Embryonic facial prominence (tissue), 1 donor: ENCODE data around the gene COMMD1.
"Not testable (repeated sequence)": the region's sequence is repeated elsewhere in the genome, so short reads cannot be mapped to it uniquely, and the experiment has no call there.

Source experiments
- DNase-seq: peaks from one replicate; pipeline ENCODE4 v3.0.0-alpha.2; 2016; ENCODE audit errors: extremely low spot score

The COMMD1 gene

GRCh38 chr2:62016957-62017356 lies 111.5 kb downstream of the COMMD1 start:
- DNase-seq = no peak

DNA sequence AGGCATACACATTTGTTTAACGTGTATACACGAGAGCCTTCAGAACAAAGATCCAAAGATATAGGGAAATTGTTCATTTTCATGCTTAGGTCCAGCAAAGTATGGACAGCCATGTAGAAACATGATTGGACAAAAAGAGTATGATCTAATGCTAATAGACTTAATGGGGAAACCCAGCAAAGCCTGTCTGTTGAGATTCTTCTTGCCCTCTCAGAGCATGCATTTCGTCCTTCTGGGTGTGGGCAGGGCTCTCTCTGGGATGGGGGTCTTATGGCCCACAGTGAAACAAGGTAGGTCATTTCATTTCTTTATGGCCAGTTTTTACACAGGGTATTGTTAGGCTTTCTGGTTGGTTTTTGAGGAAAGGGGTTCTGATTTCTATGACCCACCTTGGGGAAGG lies 124.4 kb downstream of the COMMD1 start:
- no peak for DNase-seq

DNA sequence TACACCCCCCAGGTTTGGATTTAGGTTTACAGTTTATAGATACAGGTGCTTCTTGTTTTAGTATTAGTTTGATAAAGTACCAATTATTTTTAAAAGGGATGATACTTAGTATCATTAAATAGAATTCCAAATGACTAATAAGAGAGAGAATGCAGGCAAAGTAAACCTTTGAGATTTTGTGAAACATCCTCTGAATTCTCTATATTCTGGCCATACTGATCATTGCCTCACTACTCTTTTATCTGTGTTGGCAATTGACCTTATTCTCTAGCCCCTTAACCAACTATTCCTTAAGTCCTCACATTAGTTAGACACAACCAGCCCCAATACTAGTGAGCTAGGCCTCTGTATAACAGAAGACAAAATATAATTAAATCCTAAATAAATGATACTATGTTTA lies 125.4 kb downstream of the COMMD1 start:
- no peak for DNase-seq

DNA sequence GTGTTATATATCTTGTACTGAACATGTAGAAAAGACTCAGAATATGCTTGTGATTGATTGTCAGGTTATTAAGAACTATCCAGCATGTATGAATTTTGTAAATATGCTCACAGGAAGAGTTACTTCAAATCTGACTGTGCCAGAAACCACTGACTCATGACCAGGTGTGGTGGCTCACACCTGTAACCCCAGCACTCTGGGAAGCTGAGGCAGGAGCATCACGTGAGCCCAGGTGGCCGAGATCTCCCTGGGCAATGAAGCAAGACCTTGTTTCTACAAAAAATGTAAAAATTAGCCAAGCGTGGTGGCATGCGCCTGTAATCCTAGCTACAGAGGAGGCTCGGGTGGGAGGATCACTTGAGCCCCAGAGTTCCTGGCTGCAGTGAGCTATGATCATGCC lies 126.6 kb downstream of the COMMD1 start:
- no peak for DNase-seq

GRCh38 chr2:62034715-62035114 lies 129.2 kb downstream of the COMMD1 start:
- no peak for DNase-seq

GRCh38 chr2:62036229-62036628 lies 130.8 kb downstream of the COMMD1 start:
- DNase-seq = no peak

DNA sequence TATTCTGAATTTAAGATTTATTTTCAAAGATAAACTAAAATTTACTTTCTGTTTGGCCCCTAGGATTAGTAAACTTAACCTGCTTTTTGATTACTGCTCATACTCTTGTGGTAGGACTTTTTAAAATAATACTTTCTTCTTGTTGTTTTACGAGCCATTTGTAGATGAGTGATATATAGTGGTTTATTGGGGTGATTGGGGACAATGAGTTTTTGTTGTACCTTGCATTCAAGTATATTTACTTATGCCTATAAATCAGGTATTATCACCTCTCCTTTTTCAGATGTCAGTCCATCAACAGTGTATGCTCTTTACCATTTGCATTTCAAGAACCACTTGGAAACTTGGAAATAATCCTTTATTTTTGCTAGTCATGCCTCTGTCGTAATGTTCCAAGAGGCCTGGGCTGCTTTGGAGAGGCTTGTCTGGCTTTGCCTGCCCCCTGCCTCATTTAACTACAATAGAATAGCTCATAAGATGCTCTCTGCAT lies 131.3 kb downstream of the COMMD1 start:
- DNase-seq = no peak

DNA sequence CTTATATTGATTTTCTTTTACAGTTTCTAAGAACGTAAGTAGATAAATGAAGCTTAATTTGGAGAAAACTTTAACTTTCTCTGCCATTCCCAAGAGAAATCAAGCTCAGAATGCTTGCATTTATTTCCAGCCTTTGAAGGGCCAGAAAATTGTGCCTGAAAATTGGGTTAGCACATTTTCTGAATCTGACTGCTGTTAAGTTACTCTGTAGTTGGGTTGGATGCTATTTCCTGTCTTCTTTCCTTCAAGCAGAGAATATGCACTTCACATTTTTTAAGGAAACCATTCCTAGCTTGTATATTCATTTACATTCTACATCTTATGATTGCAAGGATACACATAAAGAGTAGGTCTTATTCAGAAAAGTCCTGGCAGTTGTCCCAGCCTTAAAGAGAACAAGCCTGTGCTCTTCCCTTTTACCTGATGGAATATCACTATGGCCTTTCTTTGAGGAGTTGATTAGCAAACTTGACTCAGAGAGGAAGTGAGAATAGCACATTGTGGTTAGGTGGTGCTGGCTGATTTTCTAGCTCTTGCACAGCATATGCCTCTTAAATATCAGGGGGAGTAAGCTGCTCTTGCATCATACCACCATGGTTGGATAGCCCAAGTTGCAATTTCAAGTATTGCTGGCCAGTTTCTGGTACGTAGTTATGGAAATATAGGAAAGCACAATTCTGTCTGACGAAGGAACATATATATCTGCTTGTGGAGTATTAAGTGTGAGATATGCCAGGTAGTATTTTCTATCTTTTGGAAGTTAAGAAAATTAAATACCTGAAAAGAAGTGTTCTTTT lies 133.7 kb downstream of the COMMD1 start:
- no peak for DNase-seq

GRCh38 chr2:62040926-62041325 lies 135.5 kb downstream of the COMMD1 start:
- no peak for DNase-seq

DNA sequence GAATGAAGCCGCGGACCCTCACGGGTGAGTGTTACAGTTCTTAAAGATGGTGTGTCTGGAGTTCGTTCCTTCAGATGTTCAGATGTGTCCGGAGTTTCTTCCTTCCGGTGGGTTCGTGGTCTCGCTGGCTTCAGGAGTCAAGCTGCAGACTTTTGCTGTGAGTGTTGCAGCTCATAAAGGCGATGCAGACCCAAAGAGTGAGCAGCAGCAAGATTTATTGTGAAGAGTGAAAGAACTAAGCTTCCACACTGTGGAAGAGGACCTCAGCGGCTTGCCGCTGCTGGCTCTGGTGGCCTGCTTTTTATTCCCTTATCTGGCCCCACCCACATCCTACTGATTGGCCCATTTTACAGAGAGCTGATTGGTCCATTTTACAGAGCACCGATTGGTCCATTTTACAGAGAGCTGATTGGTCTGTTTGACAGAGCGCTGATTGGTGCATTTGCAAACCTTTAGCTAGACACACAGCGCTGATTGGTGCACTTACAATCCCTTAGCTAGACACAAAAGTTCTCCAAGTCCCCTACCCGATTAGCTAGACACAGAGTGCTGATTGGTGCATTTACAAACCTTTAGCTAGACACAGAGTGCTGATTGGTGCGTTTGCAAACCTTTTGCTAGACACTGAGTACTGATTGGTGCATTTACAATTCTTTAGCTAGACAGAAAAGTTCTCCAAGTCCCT lies 136.4 kb downstream of the COMMD1 start:
- not testable (repeated sequence) for DNase-seq

GRCh38 chr2:62042400-62042799 lies 136.9 kb downstream of the COMMD1 start:
- DNase-seq = no peak

GRCh38 chr2:62042944-62043343 lies 137.5 kb downstream of the COMMD1 start:
- DNase-seq = no peak

DNA sequence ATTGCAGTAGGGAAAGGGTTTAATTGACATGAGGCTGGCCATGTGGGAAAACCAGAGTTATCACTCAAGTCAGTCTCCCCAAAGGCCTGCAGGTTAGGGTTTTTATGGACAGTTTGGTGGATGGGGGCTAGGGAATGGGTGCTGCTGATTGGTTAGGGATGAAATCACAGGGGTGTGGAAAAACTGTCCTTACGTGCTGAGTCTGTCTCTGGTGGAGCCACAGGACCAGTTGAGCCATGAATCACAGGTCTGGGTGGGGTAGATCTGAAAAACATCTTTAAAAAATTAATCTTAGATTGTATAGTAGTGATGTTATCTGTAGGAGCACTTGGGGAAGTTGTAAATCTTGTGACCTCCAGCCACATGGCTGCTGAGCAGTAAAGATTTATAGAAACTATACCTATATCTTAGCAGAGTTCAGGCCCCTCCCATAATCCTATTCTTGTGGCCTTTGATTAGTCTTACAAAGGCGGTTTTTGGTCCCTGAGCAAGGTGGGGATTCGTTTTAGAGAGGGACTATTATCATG lies 139.6 kb downstream of the COMMD1 start:
- no peak for DNase-seq

- no peak for DNase-seq
These were observed 140.7 kb downstream of the COMMD1 start for GRCh38 chr2:62046141-62046540.

DNA sequence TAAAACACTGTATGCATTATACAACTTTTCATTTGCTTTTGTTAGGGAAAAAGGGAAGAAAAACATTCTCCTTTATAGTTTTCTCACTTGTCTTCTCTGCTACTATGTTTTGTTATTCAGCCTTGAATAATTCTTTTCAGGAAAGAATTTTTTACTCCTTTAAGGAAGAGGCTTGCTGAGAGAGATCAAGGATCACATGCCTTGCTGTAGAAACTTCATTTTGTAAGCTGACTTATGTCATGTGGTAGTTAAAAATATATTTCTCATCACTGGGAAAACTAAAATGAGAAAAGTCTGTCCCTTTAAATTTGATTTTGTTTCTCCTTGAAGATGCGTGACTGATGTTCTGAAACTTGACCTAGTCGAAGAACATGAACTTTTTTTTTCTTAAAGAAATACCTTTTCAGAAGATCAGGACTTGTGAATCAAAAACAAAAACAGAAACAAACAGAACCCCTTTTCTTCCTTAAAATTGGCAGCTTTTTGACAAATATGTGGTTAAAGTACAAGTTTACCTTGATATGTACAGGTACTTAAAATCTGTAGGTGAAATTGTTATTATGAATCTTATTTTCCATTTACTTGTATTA lies 145.1 kb downstream of the COMMD1 start:
- no peak for DNase-seq

- no peak for DNase-seq
These were observed 148.7 kb downstream of the COMMD1 start for GRCh38 chr2:62054029-62054791.

DNA sequence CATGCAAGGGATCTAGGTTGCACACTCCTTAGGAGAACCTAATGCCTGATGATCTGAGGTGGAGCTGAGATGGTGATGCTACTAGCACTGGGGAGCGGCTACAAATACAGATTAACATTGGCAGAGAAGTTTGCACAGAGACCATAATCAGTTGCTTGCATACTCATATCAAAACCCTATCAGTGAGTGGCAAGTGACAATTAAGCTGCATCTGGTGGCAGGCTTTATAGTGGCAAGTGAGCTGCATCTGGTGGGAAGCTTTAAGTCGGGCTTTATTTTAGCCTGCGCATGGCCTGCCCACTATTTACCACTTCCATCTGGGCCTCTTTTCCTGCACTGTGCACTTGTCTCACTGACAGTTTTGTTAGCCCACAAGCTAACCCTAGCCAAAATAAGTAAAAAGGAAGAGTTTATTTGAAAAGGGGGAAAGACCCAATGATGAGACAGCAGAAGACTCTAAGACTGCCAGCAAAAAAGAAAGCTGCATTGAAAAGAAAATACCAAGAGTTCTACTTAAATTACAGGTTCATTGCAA lies 149.5 kb downstream of the COMMD1 start:
- DNase-seq = no peak

DNA sequence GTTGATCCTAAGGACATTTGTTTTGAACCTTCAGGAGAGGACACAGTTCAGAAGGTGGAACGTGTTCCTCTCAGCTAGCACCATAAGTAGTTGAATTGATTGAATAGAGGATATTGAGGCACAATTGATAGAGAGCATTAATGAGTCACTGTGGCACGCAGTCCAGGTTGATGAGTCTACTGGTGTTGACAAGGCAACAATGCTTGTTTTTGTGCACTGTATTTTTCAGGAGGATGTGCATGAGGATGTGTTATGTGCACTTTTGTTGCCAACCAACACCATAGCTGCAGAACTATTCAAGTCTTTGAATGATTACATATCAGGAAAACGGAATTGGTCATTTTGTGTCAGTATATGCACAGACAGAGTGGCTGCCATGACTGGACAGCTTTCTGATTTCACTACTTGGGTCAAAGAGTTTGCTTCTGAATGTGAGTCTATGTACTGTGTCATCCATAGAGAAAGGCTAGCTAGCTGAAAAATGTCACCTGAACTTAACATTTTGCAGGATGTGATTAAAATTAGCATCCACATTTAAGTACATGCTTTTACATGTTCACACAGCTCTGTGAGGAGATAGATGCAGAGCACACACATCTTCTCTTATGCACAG lies 150.4 kb downstream of the COMMD1 start:
- DNase-seq = no peak

GRCh38 chr2:62056341-62056740 lies 150.9 kb downstream of the COMMD1 start:
- DNase-seq = no peak

- no peak for DNase-seq
These were observed 159.8 kb downstream of the COMMD1 start for GRCh38 chr2:62065243-62065642.

GRCh38 chr2:62071126-62071598 lies 165.7 kb downstream of the COMMD1 start:
- no peak for DNase-seq
